GM13976 (cell line): ENCODE data around the gene CRYGB.

Experiments
- DNase-seq: peaks from one replicate; pipeline ENCODE4 v3.0.0; 2012; ENCODE audit warnings: low spot score
- in situ Hi-C: fragments of 300-500 bp; cut with MboI; formaldehyde crosslinking; loops from one replicate; pipeline ENCODE4 v1.12.0; 2022; ENCODE audit warnings: low sequenced_read_pairs, mixed read lengths, inconsistent platforms; ENCODE audit not compliant: unreplicated experiment
- TF ChIP-seq, protein P1 (sequence below): IDR thresholded peaks from 2 replicates; pipeline ENCODE4 v1.5.1; 2012; ENCODE audit warnings: borderline replicate concordance, mild to moderate bottlenecking; ENCODE audit not compliant: insufficient read depth; ENCODE audit errors: extremely low read depth, missing control alignments, control extremely low read depth

CRYGB gene

DNA sequence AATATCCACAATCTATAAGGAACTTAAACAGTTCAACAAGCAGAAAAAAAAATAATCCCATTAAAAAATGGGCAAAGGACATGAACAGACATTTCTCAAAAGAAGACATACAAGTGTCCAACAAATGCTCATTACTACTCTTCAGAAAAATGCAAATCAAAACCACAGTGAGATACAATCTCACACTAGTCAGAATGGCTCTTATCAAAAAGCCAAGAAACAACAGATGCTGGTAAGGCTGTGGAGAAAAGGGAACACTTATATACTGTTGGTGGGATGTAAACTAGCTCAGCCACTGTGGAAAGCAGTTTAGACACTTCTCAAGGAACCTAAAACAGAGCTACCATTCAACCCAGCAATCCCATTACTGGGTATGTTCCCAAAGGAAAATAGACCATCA lies 7.2 kb upstream of the CRYGB start:
- TF ChIP-seq, protein P1, sequence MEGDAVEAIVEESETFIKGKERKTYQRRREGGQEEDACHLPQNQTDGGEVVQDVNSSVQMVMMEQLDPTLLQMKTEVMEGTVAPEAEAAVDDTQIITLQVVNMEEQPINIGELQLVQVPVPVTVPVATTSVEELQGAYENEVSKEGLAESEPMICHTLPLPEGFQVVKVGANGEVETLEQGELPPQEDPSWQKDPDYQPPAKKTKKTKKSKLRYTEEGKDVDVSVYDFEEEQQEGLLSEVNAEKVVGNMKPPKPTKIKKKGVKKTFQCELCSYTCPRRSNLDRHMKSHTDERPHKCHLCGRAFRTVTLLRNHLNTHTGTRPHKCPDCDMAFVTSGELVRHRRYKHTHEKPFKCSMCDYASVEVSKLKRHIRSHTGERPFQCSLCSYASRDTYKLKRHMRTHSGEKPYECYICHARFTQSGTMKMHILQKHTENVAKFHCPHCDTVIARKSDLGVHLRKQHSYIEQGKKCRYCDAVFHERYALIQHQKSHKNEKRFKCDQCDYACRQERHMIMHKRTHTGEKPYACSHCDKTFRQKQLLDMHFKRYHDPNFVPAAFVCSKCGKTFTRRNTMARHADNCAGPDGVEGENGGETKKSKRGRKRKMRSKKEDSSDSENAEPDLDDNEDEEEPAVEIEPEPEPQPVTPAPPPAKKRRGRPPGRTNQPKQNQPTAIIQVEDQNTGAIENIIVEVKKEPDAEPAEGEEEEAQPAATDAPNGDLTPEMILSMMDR: no peak
- no peak for DNase-seq
- in situ Hi-C loops: no loop called here

DNA sequence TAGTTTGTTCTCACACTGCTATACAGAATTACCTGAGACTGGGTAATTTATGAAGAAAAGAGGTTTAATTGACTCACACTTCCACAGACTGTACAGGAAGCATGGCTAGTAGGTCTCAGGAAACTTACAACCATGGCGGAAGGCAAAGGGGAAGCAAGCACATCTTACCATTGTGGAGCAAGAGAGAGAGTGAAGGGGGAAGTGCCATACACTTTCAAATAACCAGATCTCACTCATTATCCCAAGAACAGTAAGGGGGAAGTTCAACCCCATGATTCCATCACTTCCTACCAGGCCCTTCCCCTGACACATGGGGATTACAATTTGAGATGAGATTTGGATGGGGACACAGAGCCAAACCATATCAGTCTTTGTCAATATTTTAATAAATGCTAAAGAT lies 5.0 kb upstream of the CRYGB start:
- TF ChIP-seq, protein P1: no peak
- no peak for DNase-seq
- in situ Hi-C loops: no loop called here

DNA sequence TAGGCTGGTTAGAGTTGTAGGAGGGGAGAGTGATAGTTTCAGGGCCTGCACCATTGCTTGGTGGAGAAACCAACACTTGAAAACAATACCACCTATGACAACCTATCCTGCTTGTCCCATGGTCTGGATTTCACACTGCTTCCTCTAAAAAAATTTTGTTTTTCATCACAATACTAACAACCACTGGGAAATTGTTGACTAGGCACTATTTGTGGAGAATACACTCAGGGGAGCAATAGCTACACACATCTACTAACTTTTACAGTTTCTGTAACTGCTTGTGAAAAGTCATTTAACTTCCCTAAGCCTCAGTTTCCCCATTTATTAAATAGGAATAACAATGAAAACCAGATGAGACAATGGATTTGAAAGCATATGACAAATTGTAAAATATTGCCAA lies 4.1 kb upstream of the CRYGB start:
- DNase-seq: no peak

DNA sequence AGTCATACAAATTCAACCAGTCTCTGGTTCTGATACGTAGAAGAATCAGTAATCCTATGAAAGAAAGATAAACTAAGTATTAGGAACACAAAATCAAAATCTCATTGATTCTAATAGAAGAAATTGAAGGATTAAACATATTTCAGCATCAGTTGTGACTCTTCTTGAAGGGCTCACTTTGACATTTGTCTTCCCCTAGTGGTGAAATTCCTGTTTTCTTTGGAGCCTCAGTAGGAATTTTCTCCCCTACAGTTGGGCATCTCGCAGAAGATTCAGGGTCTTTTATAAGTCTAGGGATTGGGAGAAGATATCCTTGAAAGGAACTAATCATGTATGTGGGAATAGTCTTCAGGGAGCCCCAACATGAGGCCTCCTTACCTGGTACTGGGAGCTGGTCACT lies 2.8 kb upstream of the CRYGB start:
- no peak for DNase-seq
- in situ Hi-C loops: no loop called here
- TF ChIP-seq, protein P1: no peak

More for the DNA sequence above, 4.1 kb upstream of the CRYGB start:
- in situ Hi-C loops: no loop called here
- TF ChIP-seq, protein P1: no peak

DNA sequence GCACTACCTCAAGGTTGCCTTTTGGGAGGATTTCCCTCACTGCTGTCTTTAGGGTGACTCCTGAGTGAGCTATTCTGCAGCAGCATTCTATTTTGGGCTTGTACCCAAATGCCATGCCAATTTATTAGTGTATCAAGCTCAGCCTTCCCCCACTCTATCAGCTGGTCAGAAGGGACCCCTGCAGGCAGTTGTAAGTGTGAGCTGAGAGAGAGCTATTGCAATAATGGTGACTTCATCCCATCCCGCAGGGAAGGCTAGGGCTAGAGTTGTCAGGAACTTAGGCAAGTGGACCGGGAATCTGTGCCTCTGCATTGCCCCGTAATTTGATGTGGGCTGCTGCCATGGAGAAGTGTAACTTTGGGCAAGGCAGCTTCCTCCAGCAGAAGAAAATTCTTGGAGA lies 1.8 kb upstream of the CRYGB start:
- TF ChIP-seq, protein P1: no peak
- DNase-seq: no peak
- in situ Hi-C loops: no loop called here

DNA sequence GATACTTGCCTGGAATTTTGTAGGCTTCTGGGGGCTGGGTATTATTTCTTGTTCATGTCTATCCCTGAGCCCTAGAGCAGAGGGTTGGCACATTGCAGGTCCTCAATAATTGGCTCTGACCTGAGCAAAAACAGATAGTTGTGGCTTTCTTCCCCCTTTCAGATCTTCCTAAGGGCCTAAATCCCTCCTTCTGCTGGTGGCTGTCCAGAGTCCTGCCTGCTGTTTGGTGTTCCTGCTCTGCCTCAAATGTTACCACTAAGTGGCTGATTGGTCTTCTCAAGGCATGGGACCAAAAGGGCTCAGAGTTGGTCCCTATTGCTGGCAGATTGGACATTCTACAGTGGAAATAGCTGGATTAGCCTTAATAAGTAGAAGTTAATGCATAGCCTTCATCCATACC lies 1.1 kb upstream of the CRYGB start:
- in situ Hi-C loops: no loop called here
- no peak for DNase-seq
- TF ChIP-seq, protein P1: no peak
